ENCODE measurements around the gene GDPD1. TPM values are rescaled to one million over a fixed set of nuclear protein-coding genes. Genes with fewer than 3 reads are reported as not detected.
"Not testable (repeated sequence)": the region's sequence is repeated elsewhere in the genome, so short reads cannot be mapped to it uniquely, and the experiment has no call there.

Gene GDPD1
- total and polyA plus RNA-seq, 9 donors: 1.0 to 2.6 (median 1.5) TPM

DNA sequence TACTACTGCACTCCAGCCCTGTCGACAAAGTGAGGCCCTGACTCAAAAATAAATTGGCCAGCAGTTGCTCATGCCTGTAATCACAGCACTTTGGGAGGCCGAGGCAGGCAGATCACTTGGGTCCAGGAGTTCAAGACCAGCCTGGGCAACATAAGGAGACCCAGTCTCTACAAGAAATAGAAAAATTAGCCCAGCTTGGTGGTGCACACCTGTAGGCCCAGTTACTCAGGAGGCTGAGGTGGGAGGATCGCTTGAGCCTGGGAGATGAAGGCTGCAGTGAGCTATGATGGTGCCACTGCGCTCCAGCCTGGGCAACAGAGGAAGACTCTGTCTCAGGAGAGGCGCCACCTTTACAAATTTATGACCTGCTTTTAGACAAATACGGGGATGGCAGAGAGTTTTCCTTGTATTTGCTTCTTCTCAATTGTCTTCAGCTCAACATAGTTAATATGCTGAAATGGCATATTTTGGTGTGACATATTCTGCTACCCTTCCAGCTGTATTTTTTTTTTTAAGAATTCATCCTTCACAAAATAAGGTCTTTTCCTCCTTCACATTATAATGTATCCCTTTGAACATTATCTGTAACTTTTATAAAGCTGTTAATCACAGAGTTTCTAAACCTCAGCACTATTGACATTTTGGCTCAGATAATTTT lies 90.1 kb downstream of the GDPD1 start:
- H3K36me3 ChIP-seq: no peaks in the 10 kb centered on the region
- H3K9me3 ChIP-seq: no peaks in the 10 kb centered on the region
- no peak overlapping the region for H3K4me3 ChIP-seq
- H3K27ac ChIP-seq: no peak overlapping the region
- no peaks in the 10 kb centered on the region for H3K27me3 ChIP-seq
- H3K4me1 ChIP-seq (ENCODE audit: insufficient read depth): no peaks in the 10 kb centered on the region
- WGBS, 3 donors: 66 to 71% (median 70%) methylated on average over 6 of the region's 6 CpGs
- DNase-seq: no peak
- TF ChIP-seq POLR2A (IDR thresholded peaks at IDR 0.05) (no peak), EP300 (IDR thresholded peaks at IDR 0.05) (no peak)
- TF ChIP-seq, protein P1, sequence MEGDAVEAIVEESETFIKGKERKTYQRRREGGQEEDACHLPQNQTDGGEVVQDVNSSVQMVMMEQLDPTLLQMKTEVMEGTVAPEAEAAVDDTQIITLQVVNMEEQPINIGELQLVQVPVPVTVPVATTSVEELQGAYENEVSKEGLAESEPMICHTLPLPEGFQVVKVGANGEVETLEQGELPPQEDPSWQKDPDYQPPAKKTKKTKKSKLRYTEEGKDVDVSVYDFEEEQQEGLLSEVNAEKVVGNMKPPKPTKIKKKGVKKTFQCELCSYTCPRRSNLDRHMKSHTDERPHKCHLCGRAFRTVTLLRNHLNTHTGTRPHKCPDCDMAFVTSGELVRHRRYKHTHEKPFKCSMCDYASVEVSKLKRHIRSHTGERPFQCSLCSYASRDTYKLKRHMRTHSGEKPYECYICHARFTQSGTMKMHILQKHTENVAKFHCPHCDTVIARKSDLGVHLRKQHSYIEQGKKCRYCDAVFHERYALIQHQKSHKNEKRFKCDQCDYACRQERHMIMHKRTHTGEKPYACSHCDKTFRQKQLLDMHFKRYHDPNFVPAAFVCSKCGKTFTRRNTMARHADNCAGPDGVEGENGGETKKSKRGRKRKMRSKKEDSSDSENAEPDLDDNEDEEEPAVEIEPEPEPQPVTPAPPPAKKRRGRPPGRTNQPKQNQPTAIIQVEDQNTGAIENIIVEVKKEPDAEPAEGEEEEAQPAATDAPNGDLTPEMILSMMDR (IDR thresholded peaks at IDR 0.05): no peak
- intact Hi-C loops (cut with DNase I): loop anchor here (5.0 to 10.0 kb wide), 3 partner anchors 127 to 244 kb away; no protein-coding TSS in a partner anchor

GRCh38 chr17:59311051-59311468 lies 90.7 kb downstream of the GDPD1 start:
- Histone ChIP-seq H3K9me3 (no peaks in the 10 kb centered on the region), H3K27ac (no peak overlapping the region), H3K27me3 (no peaks in the 10 kb centered on the region), H3K4me3 (no peak overlapping the region), H3K36me3 (no peaks in the 10 kb centered on the region), H3K4me1 (ENCODE audit: insufficient read depth) (no peaks in the 10 kb centered on the region)
- intact Hi-C loops (cut with DNase I): loop anchor here (5.0 to 10.0 kb wide), 3 partner anchors 126 to 244 kb away; no protein-coding TSS in a partner anchor
- 1 to 2% (median 1%) methylated on average over 5 of the region's 5 CpGs for WGBS, 3 donors
- DNase-seq: peak in 1 of 5 donors; percentile 37
- TF ChIP-seq POLR2A (IDR thresholded peaks at IDR 0.05) (no peak), EP300 (IDR thresholded peaks at IDR 0.05) (no peak)
- TF ChIP-seq, protein P1 (IDR thresholded peaks at IDR 0.05): peak; percentile 44 to 83 (median 77)

GRCh38 chr17:59311521-59311920 lies 91.2 kb downstream of the GDPD1 start:
- H3K36me3 ChIP-seq; H3K4me1 ChIP-seq (ENCODE audit: insufficient read depth); H3K4me3 ChIP-seq; H3K9me3 ChIP-seq; H3K27ac ChIP-seq; DNase-seq; H3K27me3 ChIP-seq: not testable (repeated sequence)
- intact Hi-C loops (cut with DNase I): loop anchor here (5.0 to 10.0 kb wide), 3 partner anchors 126 to 243 kb away; no protein-coding TSS in a partner anchor
- WGBS, 3 donors: 93 to 96% (median 94%) methylated on average over 7 of the region's 7 CpGs

GRCh38 chr17:59315866-59316265 lies 95.6 kb downstream of the GDPD1 start:
- no peaks in the 10 kb centered on the region for H3K27me3 ChIP-seq
- H3K36me3 ChIP-seq: no peaks in the 10 kb centered on the region
- no peaks in the 10 kb centered on the region for H3K4me1 ChIP-seq (ENCODE audit: insufficient read depth)
- H3K9me3 ChIP-seq: no peaks in the 10 kb centered on the region
- no peak overlapping the region for H3K27ac ChIP-seq
- DNase-seq: no peak
- TF ChIP-seq EP300 (IDR thresholded peaks at IDR 0.05) (no peak), POLR2A (IDR thresholded peaks at IDR 0.05) (no peak)
- TF ChIP-seq, protein P1 (IDR thresholded peaks at IDR 0.05): no peak
- 76 to 82% (median 79%) methylated on average over 4 of the region's 4 CpGs for WGBS, 3 donors
- H3K4me3 ChIP-seq: no peak overlapping the region
- intact Hi-C loops (cut with DNase I): loop anchor here in 2 of 4 donors (10.0 kb wide), 1 partner anchor 239 kb away; no protein-coding TSS in a partner anchor

Small RNAs within 50 kb of the gene (small RNA-seq; reads per million reads assigned to genes)
- gene RF00019 (not detected), gene SNRPGP17 (not detected)

Other genes with a start within 250 kb of the GDPD1 start
- 10 to 100 TPM; 14.2 to 21.8 (median 17.1) TPM for gene TRIM37, start 113.6 kb upstream of the GDPD1 start, total RNA-seq
- gene TRIM37, start 113.6 kb upstream of the GDPD1 start, polyA plus RNA-seq: 10 to 100 TPM in 1 of 2 donors, 1 to 10 TPM in 1; 8.9 to 16.8 TPM
- gene SKA2, start 65.3 kb upstream of the GDPD1 start, total RNA-seq: 10 to 100 TPM; 15.1 to 41.0 (median 25.5) TPM
- gene SKA2, start 65.3 kb upstream of the GDPD1 start, polyA plus RNA-seq: 10 to 100 TPM; 21.0 to 50.0 TPM
- gene PRR11, start 64.8 kb upstream of the GDPD1 start, total RNA-seq: 1 to 10 TPM in 6 of 7 donors, under 1 TPM in 1; 0.96 to 2.5 (median 1.4) TPM
- gene PRR11, start 64.8 kb upstream of the GDPD1 start, polyA plus RNA-seq: 1 to 10 TPM; 1.3 to 5.1 TPM
- gene SMG8, start 10.5 kb upstream of the GDPD1 start, total RNA-seq: 10 to 100 TPM in 5 of 7 donors, 1 to 10 TPM in 2; 6.9 to 17.1 (median 11.7) TPM
- 10 to 100 TPM in 1 of 2 donors, 1 to 10 TPM in 1; 9.2 to 18.0 TPM for gene SMG8, start 10.5 kb upstream of the GDPD1 start, polyA plus RNA-seq
- 10 to 100 TPM in 4 of 7 donors, 1 to 10 TPM in 3; 6.6 to 28.1 (median 10.6) TPM for gene YPEL2, start 111.1 kb downstream of the GDPD1 start, total RNA-seq
- gene YPEL2, start 111.1 kb downstream of the GDPD1 start, polyA plus RNA-seq: 10 to 100 TPM in 1 of 2 donors, 1 to 10 TPM in 1; 9.1 to 14.0 TPM